ENCODE data around the gene ECSIT. TPM values are rescaled to one million over a fixed set of nuclear protein-coding genes. Genes with fewer than 3 reads are reported as not detected.

ECSIT gene
- polyA plus RNA-seq, 1 donor (not counting 4 experiments of a cell fraction or from before 2014, with no cell fraction given): 16.0 TPM

- Histone ChIP-seq H4K20me1 (ENCODE audit: control insufficient read depth, extremely low read depth, insufficient read depth, low read length) (no peaks in the 10 kb centered on the region), H3K27me3 (ENCODE audit: control insufficient read depth, extremely low read depth, insufficient read depth, low read length) (no peaks in the 10 kb centered on the region), H3K9me3 (ENCODE audit: control insufficient read depth, low read depth, low read length) (no peaks in the 10 kb centered on the region), H3K9ac (ENCODE audit: control insufficient read depth, extremely low read depth, insufficient read depth, low read length) (no peak overlapping the region), H3K4me3 (ENCODE audit: control insufficient read depth in 2 of 3, extremely low read depth in 1 of 3, insufficient read depth in 2 of 3, low read depth in 1 of 3, low read length in 3 of 3) (no peak overlapping the region), H3K36me3 (ENCODE audit: control insufficient read depth in 2 of 2, extremely low read depth in 1 of 2, insufficient read depth in 2 of 2, low read length in 2 of 2) (peaks cover 0 to 3% of the 10 kb centered on the region in 2 experiments), H3K79me2 (ENCODE audit: control insufficient read depth, insufficient read depth, low read length) (no peaks in the 10 kb centered on the region), H3K9me1 (ENCODE audit: control insufficient read depth, extremely low read depth, insufficient read depth, low read length) (no peaks in the 10 kb centered on the region), H2AFZ (ENCODE audit: control insufficient read depth, low read length) (no peak overlapping the region), H3K4me1 (ENCODE audit: control insufficient read depth, extremely low read depth, insufficient read depth, low read length) (no peaks in the 10 kb centered on the region), H3K4me2 (ENCODE audit: control insufficient read depth, extremely low read depth, insufficient read depth, low read depth, low read length) (no peak overlapping the region), H3K27ac (ENCODE audit: control insufficient read depth, insufficient read depth, low read length) (no peak overlapping the region)
- FAIRE-seq (no peak), DNase-seq (ENCODE audit: low read depth, low spot score) (no peak)
- dilution Hi-C loops (cut with MboI; ENCODE audit: extremely low pct_ligation_motif_present, low sequenced_read_pairs): no loop called here
- no peak for TF ChIP-seq EZH2 (IDR thresholded peaks at IDR 0.05; ENCODE audit: low read length)
- TF ChIP-seq CTCF (optimal IDR thresholded peaks at IDR 0.05 in 1 of 3, IDR thresholded peaks at IDR 0.05 in 1 of 3, conservative IDR thresholded peaks at IDR 0.05 in 1 of 3; ENCODE audit: extremely low read depth in 1 of 3, insufficient read depth in 2 of 3, low read length in 3 of 3): no peak
These were observed 9.8 kb downstream of the ECSIT start for GRCh38 chr19:11519138-11519537.

- Histone ChIP-seq H4K20me1 (ENCODE audit: control insufficient read depth, extremely low read depth, insufficient read depth, low read length) (no peaks in the 10 kb centered on the region), H3K4me3 (ENCODE audit: control insufficient read depth in 2 of 3, extremely low read depth in 1 of 3, insufficient read depth in 2 of 3, low read depth in 1 of 3, low read length in 3 of 3) (no peak overlapping the region), H3K9me1 (ENCODE audit: control insufficient read depth, extremely low read depth, insufficient read depth, low read length) (no peaks in the 10 kb centered on the region), H3K79me2 (ENCODE audit: control insufficient read depth, insufficient read depth, low read length) (no peaks in the 10 kb centered on the region), H3K9ac (ENCODE audit: control insufficient read depth, extremely low read depth, insufficient read depth, low read length) (no peak overlapping the region), H3K36me3 (ENCODE audit: control insufficient read depth in 2 of 2, extremely low read depth in 1 of 2, insufficient read depth in 2 of 2, low read length in 2 of 2) (peaks cover 0 to 9% of the 10 kb centered on the region in 2 experiments), H3K9me3 (ENCODE audit: control insufficient read depth, low read depth, low read length) (no peaks in the 10 kb centered on the region), H3K4me1 (ENCODE audit: control insufficient read depth, extremely low read depth, insufficient read depth, low read length) (no peaks in the 10 kb centered on the region), H3K27me3 (ENCODE audit: control insufficient read depth, extremely low read depth, insufficient read depth, low read length) (no peaks in the 10 kb centered on the region), H3K4me2 (ENCODE audit: control insufficient read depth, extremely low read depth, insufficient read depth, low read depth, low read length) (no peak overlapping the region), H3K27ac (ENCODE audit: control insufficient read depth, insufficient read depth, low read length) (no peak overlapping the region), H2AFZ (ENCODE audit: control insufficient read depth, low read length) (no peak overlapping the region)
- no peak for FAIRE-seq
- no peak for DNase-seq (ENCODE audit: low read depth, low spot score)
- dilution Hi-C loops (cut with MboI; ENCODE audit: extremely low pct_ligation_motif_present, low sequenced_read_pairs): no loop called here
- TF ChIP-seq EZH2 (IDR thresholded peaks at IDR 0.05; ENCODE audit: low read length) (no peak), CTCF (optimal IDR thresholded peaks at IDR 0.05 in 1 of 3, IDR thresholded peaks at IDR 0.05 in 1 of 3, conservative IDR thresholded peaks at IDR 0.05 in 1 of 3; ENCODE audit: extremely low read depth in 1 of 3, insufficient read depth in 2 of 3, low read length in 3 of 3) (no peak)
These were observed 15.0 kb downstream of the ECSIT start for GRCh38 chr19:11513946-11514345.

Data from keratinocyte (primary cell).